Body of pancreas (tissue), 4 donors: Measurements from ENCODE around the gene NECTIN1. TPM values are rescaled to one million over a fixed set of nuclear protein-coding genes. Genes with fewer than 3 reads are reported as not detected.
"Not testable (repeated sequence)": the region's sequence is repeated elsewhere in the genome, so short reads cannot be mapped to it uniquely, and the experiment has no call there.

Experiments
- ATAC-seq: fragments of 150-250 bp; one replicate; pipeline ENCODE4 v1.9.1; 2016
- DNase-seq, 4 donors: peaks; one replicate each; pipeline ENCODE4 v3.0.0-alpha.2; 2019
- H3K27ac ChIP-seq, 4 donors: fragments of 200-600 bp; sonication (generic); 1 replicate in 3 of 4; 2 replicates in 1 of 4; pipeline versions ENCODE4 v1.5.1 to v1.6.1; 2016 to 2019; ENCODE audit warnings: mild to moderate bottlenecking in 1 of 4, mixed read lengths in 1 of 4, moderate library complexity in 1 of 4
- H3K27me3 ChIP-seq, 2 donors: fragments of 200-600 bp; sonication (generic); one replicate each; pipeline ENCODE4 v1.6.0; 2016; ENCODE audit warnings: mild to moderate bottlenecking in 1 of 2
- H3K36me3 ChIP-seq, 2 donors: fragments of 200-600 bp; sonication (generic); replicated peaks in 1 of 2; 2 replicates each; pipeline ENCODE4 v1.5.1; 2016; ENCODE audit warnings: low read depth in 2 of 2; ENCODE audit not compliant: insufficient read depth in 1 of 2
- H3K4me1 ChIP-seq: fragments of 200-600 bp; sonication (generic); one replicate; pipeline ENCODE4 v1.6.0; 2016
- H3K4me3 ChIP-seq, 2 donors: fragments of 200-600 bp; sonication (generic); 1 replicate in 1 of 2; 2 replicates in 1 of 2; pipeline ENCODE4 v1.5.1; 2016 to 2019
- H3K9me3 ChIP-seq, 3 donors: fragments of 200-600 bp; sonication (generic); 1 replicate in 2 of 3; 2 replicates in 1 of 3; pipeline ENCODE4 v1.5.1; 2016
- POLR2A ChIP-seq, 3 donors: fragments of 450-650 bp; IDR thresholded peaks; one replicate each; pipeline ENCODE4 v1.6.1; 2016; ENCODE audit warnings: antibody characterized with exemption in 3 of 3, mild to moderate bottlenecking in 2 of 3
- WGBS, 2 donors: methylation state at CpG; one replicate each; pipeline ENCODE4 v1.1.5; 2017; 5-methylcytosine and 5-hydroxymethylcytosine counted together
- intact Hi-C: fragments of 100-400 bp; cut with DNase I; formaldehyde crosslinking; loops from one replicate; pipeline ENCODE4 v1.15.1; 2023
- total RNA-seq, 2 donors: library from RNA; depleted of rRNA; stranded (reverse); fragments of >200 nt; gene quantifications; one replicate each; pipeline ENCODE4 v1.1.0, GENCODE V29; 2016
- TF ChIP-seq, protein P1 (sequence below), 7 experiments: fragments of 450-650 bp in 4 of 7; fragments of 200-600 bp in 3 of 7; sonication (generic) in 3 of 7; IDR thresholded peaks; one replicate each; pipeline ENCODE4 v1.5.1; 2016 to 2019; ENCODE audit warnings: antibody characterized with exemption in 7 of 7

The NECTIN1 gene
- total RNA-seq, 2 donors from 2014 or later, result 7.3 to 31.6 TPM

DNA sequence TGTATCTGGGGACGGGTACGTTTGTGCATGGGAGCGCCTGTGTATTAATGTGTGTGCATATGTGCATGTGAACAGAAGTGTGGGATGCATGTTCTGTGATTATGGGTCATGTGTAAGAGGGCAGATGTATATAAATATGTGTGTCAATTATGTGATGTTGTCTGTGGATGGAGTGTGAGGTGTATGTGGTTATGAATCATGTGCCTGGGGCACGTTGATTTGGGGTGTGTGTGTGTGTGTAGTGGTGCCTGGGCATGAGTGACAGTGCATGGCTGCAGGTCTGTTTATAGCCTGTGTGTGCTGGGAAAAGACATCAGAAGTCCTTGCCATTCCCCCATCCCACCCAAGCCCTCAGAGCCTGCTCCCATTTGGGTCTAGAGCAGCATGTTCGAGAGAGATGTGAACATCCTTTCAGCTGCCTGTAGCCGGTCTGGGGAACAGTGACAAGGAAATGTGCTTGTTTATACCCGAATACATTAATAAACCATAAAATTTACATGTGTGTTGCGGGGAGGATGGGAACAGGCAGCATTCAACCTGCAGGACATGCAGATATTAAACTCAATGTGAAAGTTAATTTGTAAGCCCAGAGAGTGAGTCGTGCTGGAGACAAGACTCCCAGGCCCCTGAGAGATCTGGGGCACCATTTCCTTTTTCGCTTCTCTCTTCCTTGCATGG lies 129.0 kb downstream of the NECTIN1 start:
- intact Hi-C loops, result no loop called here
- no peak for DNase-seq
- H3K9me3 ChIP-seq, result no peaks in the 10 kb centered on the region
- no peak for ATAC-seq
- H3K36me3 ChIP-seq, result no peaks in the 10 kb centered on the region
- no peak overlapping the region for H3K27ac ChIP-seq
- 58 to 62% methylated on average over 10 of the region's 10 CpGs for WGBS, 2 donors
- H3K4me1 ChIP-seq, result no peaks in the 10 kb centered on the region
- H3K27me3 ChIP-seq, result no peaks in the 10 kb centered on the region
- H3K4me3 ChIP-seq, result no peak overlapping the region
- no peak for TF ChIP-seq POLR2A (IDR thresholded peaks at IDR 0.05)
- TF ChIP-seq, protein P1, sequence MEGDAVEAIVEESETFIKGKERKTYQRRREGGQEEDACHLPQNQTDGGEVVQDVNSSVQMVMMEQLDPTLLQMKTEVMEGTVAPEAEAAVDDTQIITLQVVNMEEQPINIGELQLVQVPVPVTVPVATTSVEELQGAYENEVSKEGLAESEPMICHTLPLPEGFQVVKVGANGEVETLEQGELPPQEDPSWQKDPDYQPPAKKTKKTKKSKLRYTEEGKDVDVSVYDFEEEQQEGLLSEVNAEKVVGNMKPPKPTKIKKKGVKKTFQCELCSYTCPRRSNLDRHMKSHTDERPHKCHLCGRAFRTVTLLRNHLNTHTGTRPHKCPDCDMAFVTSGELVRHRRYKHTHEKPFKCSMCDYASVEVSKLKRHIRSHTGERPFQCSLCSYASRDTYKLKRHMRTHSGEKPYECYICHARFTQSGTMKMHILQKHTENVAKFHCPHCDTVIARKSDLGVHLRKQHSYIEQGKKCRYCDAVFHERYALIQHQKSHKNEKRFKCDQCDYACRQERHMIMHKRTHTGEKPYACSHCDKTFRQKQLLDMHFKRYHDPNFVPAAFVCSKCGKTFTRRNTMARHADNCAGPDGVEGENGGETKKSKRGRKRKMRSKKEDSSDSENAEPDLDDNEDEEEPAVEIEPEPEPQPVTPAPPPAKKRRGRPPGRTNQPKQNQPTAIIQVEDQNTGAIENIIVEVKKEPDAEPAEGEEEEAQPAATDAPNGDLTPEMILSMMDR (IDR thresholded peaks at IDR 0.05), result no peak

DNA sequence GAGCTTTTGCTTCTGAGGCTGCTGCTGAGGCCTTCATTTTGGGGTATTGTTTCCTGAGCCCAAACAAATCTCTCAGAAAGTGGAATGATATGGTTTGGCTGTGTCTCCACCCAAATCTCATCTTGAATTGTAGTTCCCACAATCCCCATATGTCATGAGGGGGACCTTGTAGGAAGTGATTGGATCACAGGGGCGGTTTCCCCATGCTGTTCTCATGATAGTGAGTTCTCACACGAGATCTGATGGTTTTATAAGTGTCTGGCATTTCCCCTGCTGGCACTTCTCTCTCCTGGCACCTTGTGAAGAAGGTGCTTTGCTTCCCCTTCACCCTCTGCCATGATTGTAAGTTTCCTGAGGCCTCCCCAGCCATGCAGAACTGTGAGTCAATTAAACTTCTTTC lies 133.1 kb downstream of the NECTIN1 start:
- DNase-seq, ATAC-seq, H3K4me3 ChIP-seq, H3K9me3 ChIP-seq, H3K36me3 ChIP-seq, H3K4me1 ChIP-seq, H3K27me3 ChIP-seq, H3K27ac ChIP-seq, intact Hi-C loops: not testable (repeated sequence)
- 31 to 43% methylated on average over 2 of the region's 2 CpGs for WGBS, 2 donors

DNA sequence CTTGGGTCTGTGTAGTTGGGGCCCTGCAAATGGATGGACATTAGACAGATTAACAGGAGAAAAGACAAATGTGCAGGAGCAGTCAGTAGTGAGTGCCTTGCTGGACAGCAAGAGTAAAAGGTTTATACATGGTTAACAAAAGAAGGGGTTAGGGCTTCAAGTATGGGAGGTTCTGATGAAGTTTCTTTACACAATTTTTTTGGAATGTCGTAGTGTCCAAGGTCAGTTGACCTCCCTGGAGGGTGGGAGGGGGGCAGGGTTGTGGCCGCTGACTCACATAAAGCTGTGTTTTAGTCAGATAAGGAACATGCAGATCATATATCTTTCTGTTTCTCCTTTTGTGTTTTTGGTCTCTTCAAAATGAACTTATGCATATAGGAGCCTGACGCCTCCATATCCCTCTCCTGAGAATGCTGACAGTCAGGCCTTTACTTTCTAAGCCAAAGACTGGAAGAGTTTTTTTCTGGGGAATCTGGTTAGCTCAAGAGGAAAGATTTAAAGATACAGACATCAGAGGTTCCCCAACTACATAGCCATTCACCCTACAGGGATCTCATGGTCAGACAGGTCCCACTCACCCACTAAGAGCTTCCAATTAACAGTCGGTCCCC lies 134.3 kb downstream of the NECTIN1 start:
- Histone ChIP-seq H3K27ac (no peak overlapping the region), H3K27me3 (no peaks in the 10 kb centered on the region), H3K9me3 (peaks cover 0 to 6% (median 0%) of the 10 kb centered on the region in 3 donors), H3K4me1 (no peaks in the 10 kb centered on the region), H3K36me3 (no peaks in the 10 kb centered on the region), H3K4me3 (no peak overlapping the region)
- TF ChIP-seq POLR2A (IDR thresholded peaks at IDR 0.05), result no peak
- TF ChIP-seq, protein P1 (IDR thresholded peaks at IDR 0.05), result no peak
- ATAC-seq (no peak), DNase-seq (peak in 1 of 4 donors; percentile 39)
- 50 to 58% methylated on average over 4 of the region's 4 CpGs for WGBS, 2 donors
- intact Hi-C loops, result no loop called here

DNA sequence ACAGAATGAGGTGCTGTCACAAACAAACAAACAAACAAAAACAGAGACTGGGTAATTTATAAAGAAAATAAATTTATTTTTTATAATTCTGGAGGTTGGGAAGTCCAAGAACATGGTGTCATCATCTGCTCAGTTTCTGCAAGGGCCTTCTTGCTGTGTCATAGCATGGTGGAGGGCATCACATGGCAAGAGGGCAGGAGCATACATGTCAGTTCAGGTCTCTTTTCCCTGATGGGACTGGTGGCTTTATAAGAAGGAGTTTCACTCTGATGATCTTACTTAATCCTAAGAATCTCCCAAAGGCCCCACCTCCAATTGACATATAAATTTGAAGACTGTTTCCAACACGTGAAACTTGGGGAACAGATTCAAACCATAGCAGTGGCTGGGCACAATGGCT lies 135.7 kb downstream of the NECTIN1 start:
- H3K27me3 ChIP-seq, result no peaks in the 10 kb centered on the region
- 70 to 100% methylated on average over 1 of the region's 1 CpG for WGBS, 2 donors
- H3K36me3 ChIP-seq, result no peaks in the 10 kb centered on the region
- peaks cover 0 to 6% (median 0%) of the 10 kb centered on the region in 3 donors for H3K9me3 ChIP-seq
- DNase-seq (no peak), ATAC-seq (no peak)
- H3K4me1 ChIP-seq, result no peaks in the 10 kb centered on the region
- H3K27ac ChIP-seq, result no peak overlapping the region
- no peak overlapping the region for H3K4me3 ChIP-seq
- intact Hi-C loops, result no loop called here
- TF ChIP-seq, protein P1 (IDR thresholded peaks at IDR 0.05), result no peak
- TF ChIP-seq POLR2A (IDR thresholded peaks at IDR 0.05), result no peak

DNA sequence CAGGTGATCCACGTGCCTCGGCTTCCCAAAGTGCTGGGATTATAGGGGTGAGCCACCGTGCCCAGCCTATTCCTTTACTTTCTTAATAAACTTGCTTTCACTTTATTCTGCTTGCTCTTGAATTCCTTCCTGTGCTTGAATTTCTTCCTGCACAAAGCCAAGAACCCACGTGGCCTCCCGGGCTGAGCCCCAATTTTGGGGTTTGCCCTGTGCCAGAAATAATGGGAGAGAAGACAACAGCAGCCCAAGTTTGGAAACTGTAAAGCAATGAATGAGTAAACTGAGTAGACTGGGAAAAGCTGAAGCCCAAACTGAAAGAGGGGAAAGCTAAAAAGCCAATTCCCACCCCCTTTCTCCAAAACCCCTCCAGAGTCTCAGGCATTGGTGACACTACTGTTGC lies 136.4 kb downstream of the NECTIN1 start:
- TF ChIP-seq, protein P1 (IDR thresholded peaks at IDR 0.05), result no peak
- TF ChIP-seq POLR2A (IDR thresholded peaks at IDR 0.05), result no peak
- Histone ChIP-seq H3K4me1 (no peaks in the 10 kb centered on the region), H3K27ac (no peak overlapping the region), H3K9me3 (peaks cover 0 to 6% (median 0%) of the 10 kb centered on the region in 3 donors), H3K4me3 (no peak overlapping the region), H3K36me3 (no peaks in the 10 kb centered on the region), H3K27me3 (no peaks in the 10 kb centered on the region)
- ATAC-seq (no peak), DNase-seq (no peak)
- 71 to 80% methylated on average over 5 of the region's 5 CpGs for WGBS, 2 donors
- intact Hi-C loops, result no loop called here
